ENCODE measurements around the gene CPNE2.
"Not testable (repeated sequence)": the region's sequence is repeated elsewhere in the genome, so short reads cannot be mapped to it uniquely, and the experiment has no call there.

CPNE2 gene

DNA sequence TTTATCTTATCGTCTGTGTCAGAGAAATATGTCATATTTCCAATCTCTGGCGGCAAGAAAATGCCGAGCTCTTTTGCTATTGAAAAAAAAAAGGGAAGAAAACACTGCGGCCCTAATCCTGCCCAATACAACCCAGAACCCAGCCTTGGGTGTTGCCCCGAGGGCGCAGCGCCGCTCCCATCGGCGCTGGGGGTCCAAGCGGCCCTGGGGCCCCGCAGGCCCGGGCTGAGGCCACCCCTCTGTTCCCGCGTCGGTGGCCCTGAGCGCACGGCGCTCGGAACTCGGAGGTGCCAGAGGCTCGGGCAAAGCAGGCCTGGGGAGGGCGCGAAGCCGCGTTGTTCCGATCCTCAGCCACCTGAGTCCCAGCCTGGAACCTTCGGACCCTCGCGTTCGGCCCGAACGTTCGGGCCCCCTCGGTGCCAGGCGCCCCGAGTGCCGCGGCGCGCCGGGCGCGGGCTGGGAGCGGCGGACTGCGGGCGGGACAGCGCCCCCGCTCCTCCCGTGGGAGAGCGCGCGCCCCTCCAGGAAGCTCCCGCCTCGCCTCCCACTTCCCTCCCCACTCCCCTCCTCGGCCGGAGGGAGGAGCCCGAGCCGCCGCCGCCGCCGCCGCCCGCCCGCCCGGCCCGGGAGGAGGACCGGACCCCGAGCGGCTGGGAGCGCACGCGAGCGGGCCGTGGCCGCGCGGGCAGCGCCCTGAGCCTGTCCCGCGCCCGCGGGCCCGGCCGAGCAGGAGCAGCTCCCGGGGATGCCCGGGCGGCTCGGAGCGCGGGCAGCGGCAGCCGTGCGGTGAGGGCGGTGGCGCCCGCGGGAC lies at the start of gene CPNE2:
Gene CPNE2, plus strand, starts transcription at position 609 of the 811 bp plus-strand sequence. CDS start 18,160 bp downstream, outside the sequence.
- DNase-seq, result no peak

GRCh38 chr16:57043248-57043647 lies 49.1 kb upstream of the CPNE2 start:
- DNase-seq, result no peak

DNA sequence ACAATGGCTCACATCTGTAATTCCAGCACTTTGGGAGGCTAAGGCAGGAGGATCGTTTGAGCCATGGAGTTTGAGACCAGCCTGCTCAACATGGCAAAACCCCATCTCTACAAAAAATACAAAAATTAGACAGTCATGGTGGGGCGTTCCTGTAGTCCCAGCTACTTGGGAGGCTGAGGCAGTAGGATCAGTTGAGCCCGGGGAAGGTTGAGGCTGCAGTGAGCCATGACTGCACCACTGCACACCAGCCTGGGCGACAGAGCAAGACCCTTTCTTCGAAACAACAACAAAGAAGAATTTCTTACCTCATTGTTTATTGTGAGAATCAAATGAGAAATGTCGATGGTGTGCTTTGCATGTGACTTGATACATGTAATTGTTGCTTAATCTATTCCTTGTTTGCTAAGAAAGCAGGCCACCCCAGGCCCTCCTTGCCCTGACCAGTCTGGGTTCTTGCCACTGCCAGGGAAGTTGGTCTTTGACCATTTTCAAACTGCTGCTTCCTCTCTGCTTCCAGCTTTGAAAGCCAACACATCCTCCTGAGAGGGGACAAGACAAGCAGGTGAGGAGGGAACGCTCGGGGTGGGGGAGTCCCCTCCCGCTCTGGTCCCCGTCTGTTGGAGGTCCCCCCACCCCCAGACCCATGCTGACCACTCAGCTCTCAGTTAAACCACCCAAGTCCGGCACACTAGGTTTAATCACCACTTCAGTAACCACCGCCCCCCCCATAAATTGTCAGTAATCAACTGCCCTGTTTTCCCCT lies 47.3 kb upstream of the CPNE2 start:
- no peak for DNase-seq

DNA sequence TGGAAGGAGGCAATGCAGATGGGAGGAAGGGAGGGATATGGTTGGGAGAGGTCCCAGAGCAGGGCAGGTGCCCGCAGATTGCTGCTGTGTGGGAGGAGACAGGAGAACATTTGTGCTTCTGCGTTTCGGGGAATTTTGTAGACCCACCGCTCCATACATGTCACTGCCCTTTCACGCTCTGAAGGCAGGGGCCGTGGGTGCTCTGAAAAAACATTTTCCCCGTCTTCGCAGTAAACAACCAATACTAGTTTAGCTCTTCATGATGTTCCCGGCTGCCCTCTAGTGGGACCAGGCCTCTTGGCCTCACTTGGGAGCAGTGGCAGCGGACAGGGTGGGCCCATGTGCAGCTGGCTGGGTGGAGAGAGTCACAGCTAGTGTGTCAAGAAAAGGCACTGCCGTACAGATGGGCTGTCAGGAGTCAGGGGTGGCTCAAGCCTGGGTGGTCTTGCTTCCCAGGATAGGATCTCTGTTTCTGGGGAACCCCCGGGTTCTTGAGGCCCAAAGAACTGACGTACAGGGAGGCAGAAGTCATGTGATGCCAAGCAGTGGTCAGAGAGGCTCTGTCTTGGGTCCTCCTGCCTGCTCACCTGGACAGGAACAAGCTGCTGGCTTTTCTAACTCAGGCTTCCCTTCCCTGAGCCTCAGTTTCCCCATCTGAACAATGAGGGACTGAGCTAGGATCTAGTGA lies 46.5 kb upstream of the CPNE2 start:
- DNase-seq, result no peak

GRCh38 chr16:57048095-57048494 lies 44.3 kb upstream of the CPNE2 start:
- DNase-seq, result no peak

GRCh38 chr16:57049678-57050077 lies 42.7 kb upstream of the CPNE2 start:
- no peak for DNase-seq

GRCh38 chr16:57051696-57052228 lies 40.6 kb upstream of the CPNE2 start:
- DNase-seq, result no peak

DNA sequence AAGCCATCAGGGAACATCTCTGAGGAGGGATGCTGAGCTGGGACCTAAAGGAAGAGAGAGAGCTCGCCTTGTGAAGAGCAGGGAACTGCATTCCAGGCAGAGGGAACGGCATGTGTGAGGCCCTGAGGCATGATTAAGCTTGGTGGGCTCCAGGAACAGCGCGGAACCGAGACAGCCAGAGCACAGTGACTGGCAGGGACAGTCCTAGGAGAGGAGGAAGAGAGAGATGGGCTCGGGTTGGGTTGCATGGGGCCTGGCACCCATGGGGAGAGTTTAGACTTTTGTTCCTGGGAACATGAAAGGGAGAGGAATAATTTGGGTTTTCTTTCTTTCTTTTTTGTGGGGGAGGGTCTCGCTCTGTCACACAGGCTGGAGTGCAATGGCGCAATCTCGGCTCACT lies 39.2 kb upstream of the CPNE2 start:
- DNase-seq, result no peak

- no peak for DNase-seq
Observed at GRCh38 chr16:57054338-57054737, 38.0 kb upstream of the CPNE2 start.

- no peak for DNase-seq
Observed at GRCh38 chr16:57054771-57055170, 37.6 kb upstream of the CPNE2 start.

- DNase-seq, result no peak
Observed at GRCh38 chr16:57055671-57056070, 36.7 kb upstream of the CPNE2 start.

GRCh38 chr16:57058291-57058861 lies 34.0 kb upstream of the CPNE2 start:
- no peak for DNase-seq

DNA sequence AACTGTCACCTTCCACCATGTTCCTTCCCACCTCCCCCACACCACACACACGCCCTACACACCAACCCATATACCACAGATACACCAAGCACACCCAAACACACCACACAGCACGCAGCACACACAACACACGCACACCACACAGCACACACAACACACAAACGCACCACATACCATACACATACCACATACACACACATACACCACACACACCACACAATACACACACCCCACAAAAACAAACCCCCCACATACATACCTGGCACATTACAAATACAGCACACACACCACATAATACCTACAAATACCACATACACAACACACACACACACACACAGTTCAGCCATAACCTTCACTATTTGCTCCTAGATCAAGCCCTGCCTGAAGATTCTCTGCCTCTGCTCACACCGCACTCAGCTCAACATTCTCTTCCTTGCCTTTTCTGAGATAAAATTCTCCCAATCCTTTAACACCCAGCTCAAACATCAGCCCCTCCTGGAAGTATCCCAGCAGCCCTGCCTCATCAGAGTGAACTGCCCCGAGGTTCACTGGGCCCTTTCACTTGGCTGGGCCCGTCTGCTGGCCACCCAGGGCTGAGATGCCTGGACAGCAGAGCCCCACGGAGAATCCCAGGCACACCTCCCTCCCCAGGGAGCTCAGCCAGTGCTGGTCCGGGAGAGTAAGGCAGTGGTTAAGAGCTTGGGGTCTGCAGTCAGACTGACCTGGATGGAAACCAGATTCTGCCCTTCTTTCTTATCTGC lies 31.9 kb upstream of the CPNE2 start:
- no peak for DNase-seq

DNA sequence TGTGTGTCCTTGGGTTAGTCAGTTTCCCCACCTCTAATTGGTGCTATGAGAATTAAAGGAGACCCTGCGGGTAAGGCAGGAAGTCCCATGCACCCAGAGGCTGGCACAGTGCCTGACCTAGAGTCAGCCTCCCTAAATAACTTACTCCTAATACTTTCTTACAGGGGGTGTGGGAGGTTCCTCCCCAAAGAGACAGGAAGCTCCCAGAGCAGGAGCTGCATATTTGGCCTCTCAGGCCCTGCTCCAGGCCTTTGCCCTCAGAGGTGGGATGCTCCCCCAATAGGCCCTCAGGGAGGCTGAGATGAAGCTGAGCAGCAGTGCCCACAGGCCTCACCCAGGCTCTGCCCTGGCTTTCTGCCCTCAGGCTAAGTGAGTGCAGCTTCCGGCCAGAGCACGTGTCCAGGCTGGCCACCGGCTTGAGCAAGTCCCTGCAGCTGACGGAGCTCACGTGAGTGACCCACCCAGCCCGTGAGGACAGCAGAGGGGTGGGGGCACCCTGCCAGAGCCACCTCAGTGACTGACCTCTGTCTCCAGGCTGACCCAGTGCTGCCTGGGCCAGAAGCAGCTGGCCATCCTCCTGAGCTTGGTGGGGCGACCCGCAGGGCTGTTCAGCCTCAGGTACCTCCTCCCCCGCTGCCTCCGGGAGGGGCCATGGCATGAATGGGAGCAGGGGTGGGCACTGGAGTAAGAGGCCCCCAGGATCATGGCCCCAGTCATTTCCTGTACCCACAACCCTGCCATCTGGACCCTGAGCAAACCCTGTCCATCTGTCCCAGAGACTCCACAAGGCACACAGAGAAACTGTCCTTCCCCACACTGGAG lies 31.1 kb upstream of the CPNE2 start:
- no peak for DNase-seq

GRCh38 chr16:57062329-57062728 lies 30.1 kb upstream of the CPNE2 start:
- no peak for DNase-seq

GRCh38 chr16:57063189-57063588 lies 29.2 kb upstream of the CPNE2 start:
- DNase-seq, result not testable (repeated sequence)

GRCh38 chr16:57064995-57065394 lies 27.4 kb upstream of the CPNE2 start:
- no peak for DNase-seq

DNA sequence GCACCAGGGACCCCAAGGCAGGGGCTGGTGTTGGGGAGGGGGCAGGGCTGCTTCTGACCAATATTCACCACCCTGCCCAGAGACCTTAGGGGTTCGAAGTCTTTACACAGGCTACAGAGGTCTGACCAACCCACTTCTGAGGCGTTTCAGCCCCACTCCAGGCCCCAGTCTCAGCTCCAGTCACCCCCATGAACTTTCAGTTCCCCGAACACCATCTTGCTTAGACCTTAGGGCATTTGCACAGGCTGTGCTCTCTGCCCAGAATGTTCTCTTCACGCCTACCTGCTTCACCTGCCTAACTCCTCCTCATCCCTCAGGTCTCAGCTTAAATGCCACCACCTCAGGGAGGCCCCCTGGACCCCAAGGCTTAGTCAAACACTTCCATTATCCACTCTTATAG lies 25.8 kb upstream of the CPNE2 start:
- DNase-seq, result no peak

- no peak for DNase-seq
Observed at GRCh38 chr16:57067347-57067746, 25.0 kb upstream of the CPNE2 start.

- DNase-seq, result no peak
Observed at GRCh38 chr16:57069053-57069452, 23.3 kb upstream of the CPNE2 start.

DNA sequence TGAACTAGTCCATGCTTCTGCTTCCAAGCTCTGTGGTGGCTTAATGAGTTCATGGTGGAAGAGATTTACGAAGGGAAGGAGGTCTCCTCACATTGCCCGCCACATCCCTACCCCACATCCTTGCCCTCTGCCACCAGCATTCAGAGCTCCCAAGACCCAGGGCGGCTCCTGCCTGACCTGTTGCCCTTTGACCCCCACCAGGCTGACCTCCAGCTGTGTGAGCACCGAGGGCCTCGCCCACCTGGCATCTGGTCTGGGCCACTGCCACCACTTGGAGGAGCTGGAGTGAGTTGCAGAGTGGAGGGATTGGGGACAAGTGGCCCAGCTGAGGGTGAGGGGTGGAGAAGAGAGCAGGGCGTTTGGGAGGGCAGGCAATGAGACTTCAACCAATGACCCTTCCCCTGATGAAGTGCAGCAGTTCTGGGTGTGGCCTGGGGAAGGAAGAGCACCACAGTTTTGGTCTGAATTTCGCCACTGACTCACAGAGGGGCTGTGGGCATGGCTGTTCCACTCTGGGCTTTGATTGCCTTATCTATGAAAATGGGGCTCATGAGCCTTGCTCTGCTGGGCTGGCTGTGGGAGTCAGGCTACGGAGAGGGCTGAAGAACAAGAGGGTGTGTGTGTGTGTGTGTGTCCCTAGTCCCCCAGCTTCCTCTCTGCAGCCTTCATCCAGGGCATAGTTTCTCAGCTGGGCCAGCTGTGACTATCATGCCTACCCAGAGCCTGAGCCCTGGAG lies 22.6 kb upstream of the CPNE2 start:
- DNase-seq, result no peak

Measured in NCI-H187 (cell line).